Activated naive CD4-positive, alpha-beta T cell treated with Interleukin-2 at 50 U/mL for 16 hours (primary cell): ENCODE results near the gene NOC4L.
"Not testable (repeated sequence)": the region's sequence is repeated elsewhere in the genome, so short reads cannot be mapped to it uniquely, and the experiment has no call there.

Experiments used
- DNase-seq: peaks from one replicate; pipeline ENCODE4 v3.0.0-alpha.2; 2020

NOC4L gene

DNA sequence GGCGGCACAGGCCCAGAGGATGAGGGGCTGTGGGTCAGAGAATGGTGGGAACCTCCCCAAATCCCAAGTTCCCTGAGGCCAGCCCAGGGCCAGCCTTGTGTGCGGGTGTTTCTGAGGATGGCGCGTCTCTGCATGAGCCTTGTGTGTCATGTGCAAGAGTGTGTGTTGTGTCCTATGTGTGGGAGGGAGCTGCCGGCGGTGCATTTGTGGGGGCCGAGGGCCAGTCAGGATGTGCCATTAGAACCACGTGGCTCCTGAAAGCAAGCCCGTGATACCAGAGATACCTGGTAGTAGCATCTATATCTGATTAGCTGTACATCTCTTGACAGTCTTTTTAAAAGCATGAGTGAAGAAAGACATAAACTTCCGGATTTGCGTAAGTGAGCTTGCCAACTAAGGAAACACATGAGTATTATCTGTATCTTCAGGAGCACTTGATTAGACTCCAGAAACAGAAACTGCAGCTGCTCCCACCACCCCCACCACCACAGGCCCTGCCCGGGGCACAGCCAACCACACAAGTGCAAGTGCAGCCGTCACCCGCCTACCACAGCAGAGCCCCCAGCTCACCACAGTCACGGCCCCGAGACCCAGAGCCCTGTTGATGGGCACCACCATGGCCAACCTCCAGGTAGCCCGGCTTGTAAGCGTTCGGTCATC is 19.4 kb upstream of the NOC4L start:
- DNase-seq, result no peak

DNA sequence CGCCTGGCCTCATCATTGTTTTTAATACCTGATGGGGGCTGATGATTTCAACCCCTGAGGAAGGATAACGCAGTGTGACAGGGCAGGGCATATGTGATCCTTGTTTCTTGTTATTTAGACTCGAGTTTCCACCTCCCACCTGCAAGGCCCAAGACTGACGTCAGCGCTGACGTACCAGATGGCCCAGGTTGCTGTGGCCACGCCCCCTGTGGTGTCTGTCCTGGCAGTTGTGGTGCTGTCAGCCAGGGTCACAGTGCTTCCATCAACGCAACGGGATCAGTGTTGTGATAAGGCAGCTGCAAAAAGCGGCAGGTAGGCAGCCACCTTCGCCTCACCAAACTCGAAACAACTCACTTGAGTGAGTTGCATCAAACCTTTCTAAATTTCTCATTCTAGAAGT is 18.5 kb upstream of the NOC4L start:
- no peak for DNase-seq

DNA sequence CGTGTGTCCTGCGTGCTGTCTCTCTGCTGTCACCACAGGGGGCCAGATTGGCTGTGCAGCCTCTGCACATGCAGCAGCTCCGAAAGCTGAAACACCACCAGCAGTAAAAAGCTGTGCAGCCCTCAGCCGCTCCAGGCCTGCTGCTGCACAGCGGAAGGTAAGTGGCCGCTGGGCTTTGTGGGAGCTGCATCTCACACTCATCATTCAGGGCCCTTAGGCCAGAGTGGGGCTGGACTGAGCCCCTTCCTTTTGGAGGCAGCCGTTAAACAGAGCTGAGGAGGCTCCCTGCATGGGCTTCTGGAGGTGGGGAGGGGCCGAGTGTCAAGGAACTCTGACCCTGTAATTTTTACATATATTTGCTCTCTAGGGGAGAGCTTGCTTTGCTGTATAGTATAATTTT is 17.2 kb upstream of the NOC4L start:
- no peak for DNase-seq

DNA sequence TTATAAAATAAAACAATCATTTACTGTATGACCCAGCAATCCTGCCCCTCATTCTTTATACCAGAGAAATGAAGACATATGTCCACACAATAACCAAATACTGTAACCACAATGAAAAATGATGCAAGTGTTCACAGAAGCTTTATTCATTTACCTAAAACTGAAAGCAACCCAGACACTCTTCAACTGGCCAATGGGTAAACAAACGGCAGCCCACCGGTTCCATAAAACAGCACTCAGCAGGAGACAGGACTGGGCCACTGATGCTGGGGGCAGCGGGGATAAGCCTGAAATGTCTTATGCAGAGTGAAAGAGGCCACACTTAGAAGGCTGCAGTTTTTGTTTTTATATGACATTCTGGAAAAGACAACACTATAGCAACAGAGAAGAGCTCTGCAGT is 15.2 kb upstream of the NOC4L start:
- no peak for DNase-seq

DNA sequence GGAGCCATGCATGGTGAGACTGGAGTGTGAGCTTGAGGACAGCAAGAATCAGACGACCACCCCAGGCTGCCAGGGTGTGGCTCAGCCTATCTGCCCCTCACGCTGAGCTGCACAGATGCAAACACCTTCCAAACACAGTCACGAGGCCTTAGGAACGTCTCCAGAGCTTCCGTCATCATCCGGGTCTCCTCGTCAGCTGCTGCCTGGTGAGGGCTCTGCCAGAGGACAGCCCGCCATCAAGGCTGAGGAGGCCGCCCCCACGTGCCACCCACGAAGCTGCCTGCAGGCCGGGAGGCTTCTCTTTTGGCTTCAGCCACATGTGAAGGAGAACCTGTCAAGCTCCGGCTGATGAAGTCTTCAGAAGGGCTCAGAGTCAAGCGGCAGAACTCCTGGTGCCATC is 13.6 kb upstream of the NOC4L start:
- DNase-seq, result no peak

DNA sequence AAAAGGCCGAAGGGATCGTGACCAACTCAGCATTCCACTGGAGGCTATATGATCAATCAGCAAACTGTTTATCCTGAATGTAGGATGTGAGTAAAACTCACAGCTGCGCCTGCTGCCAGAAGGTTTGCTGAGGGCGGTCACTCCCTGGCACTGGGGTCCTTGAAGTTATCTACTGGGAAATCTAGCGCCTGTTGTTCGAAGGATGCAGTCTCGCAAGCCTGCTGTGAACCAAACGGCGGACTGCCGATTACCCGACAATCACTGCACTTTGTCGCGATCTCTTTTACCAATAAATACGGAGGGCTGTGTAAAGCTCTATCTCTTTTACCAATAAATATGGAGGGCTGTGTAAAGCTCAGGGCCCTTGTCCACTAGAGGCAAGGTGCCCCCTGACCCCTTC is 13.0 kb upstream of the NOC4L start:
- DNase-seq, result no peak

DNA sequence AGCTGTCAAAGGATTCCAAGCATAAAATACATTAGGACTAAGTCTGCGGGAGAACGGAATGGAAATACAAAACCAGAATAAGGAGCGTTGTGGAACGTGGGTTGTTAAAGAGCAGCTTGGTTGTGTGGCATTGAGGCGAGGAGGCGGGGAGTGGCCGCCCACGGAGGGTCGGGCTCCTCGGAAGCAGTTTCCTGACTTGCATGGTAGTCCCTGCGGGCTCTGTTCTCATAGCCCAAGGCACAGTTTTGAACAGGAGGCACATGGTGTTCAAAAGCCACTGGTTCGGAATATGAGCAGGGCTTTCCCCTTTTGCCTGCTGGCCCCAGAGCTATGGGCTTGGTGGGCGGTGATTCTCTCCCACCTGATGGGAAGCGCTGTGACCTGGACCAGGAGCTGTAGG is 12.3 kb upstream of the NOC4L start:
- no peak for DNase-seq

DNA sequence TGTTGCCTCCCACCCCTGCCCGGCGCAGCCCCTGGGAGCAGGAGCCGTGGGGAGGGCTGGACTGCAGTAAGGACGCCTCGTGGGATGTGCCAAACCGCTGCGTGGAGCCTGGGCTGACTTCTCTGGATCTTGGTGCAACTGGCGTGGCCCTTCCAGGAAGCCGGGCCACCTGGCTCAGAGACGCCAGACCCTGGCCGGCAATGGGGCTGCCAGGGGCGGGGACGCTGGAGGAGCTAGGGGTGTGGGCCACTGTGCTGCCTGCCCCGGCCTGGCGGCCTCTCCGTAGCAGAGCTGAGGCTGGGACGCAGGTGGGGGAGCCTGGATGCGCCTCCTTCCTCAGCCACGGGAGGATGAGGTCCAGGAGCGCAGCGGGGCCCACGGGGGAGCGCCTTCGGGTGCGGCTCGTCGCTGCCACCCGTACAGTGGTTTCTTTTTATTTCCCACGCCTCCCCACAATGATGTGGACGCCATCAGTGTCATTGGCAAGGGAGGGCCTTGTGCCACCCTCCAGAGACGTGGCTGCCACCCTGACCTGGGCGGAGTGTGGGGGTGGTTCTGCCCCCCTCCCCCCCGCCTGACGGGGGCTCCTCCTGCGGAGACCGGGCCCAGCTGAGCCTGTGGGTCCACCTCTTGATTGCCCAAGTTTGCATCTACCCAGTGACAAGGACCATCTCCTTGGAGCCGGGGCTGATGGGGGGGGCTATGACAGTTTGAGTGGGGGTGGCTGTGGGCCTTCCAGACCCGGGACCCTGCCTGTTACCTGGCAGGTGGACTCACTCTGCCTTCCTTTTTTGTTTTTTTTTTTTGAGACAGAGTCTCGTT is 11.4 kb upstream of the NOC4L start:
- no peak for DNase-seq

DNA sequence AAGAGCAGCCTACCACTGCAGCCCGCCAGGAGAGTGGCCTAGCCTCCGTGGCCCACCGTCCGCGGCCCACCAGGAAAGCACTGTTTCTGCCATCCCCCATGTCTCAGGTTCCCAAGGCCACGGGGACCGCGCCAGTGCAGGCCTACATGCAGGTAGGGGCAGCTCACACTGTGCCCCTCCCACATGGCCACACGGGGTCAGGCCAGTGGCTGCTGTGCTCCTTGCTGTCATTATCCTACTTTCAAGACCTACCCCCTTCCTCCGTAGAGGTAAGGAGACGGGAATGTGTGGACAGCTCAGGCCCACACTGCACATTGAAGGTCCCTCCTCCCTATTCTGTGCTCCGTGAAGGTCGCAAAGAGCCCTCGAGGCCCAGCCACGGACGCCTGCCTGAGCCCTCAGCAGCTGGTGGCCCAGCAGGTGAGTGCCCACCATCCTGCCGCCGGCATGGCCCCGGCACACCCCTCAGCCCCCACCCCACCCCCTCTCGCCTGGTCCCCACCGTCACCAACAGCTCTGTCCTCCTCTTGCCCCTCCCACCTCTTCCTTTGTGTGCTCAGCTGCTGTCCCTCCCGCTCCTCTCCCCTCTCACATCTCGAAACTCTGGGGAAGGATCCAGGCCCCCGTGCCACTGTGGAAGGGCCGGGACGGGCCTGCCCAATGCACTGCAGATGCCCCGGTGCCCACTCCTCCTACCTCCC is 10.2 kb upstream of the NOC4L start:
- no peak for DNase-seq

DNA sequence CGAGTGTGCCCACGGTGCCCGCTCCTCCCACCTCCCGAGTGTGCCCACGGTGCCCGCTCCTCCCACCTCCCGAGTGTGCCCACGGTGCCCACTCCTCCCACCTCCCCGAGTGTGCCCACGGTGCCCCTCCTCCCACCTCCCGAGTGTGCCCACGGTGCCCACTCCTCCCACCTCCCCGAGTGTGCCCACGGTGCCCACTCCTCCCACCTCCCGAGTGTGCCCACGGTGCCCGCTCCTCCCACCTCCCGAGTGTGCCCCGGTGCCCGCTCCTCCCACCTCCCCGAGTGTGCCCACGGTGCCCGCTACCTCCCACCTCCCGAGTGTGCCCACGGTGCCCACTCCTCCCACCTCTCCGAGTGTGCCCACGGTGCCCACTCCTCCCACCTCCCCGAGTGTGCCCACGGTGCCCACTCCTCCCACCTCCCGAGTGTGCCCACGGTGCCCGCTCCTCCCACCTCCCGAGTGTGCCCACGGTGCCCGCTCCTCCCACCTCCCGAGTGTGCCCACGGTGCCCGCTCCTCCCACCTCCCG is 9.5 kb upstream of the NOC4L start:
- DNase-seq, result not testable (repeated sequence)

DNA sequence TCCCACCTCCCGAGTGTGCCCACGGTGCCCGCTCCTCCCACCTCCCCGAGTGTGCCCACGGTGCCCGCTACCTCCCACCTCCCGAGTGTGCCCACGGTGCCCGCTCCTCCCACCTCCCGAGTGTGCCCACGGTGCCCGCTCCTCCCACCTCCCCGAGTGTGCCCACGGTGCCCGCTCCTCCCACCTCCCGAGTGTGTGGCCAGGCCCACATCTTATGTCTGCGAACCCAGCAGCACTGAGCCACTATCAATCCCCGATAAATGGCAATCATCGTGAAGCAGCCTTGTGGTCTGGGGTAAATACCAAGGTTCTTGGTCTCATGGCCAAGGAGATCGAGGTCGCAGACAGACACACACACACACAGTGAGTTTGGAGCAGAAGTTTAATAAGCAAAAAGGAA is 8.0 kb upstream of the NOC4L start:
- not testable (repeated sequence) for DNase-seq

DNA sequence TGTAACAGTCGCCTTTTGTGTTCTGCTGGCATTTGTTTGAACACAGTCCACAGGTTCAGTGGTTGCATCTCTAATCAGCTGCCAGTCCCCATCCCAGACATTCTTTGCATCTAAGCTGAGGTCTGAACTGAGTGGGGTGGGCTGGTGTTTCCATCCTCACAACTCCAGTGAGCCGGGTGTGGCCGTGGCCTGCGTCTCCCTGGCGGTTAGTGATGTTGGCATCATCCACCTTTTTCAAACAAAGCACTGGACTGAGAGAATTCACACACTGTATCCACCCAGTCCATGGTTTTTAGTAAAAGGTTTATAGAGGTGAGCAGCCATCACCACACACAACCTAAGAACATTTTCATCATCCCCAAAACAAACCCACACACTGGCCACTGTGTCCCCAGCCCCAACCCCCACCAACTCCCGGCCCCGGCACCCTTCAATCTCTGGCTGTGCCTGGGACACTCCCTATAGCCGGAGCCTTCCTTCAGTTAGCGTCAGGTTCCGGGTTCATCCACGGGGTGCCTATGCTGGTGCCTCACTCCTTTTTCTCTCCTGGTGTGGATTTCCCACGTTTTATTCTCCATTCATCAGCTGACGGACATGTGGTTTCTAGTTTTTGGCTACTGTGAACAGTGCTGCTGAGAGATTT is 6.7 kb upstream of the NOC4L start:
- DNase-seq, result no peak

DNA sequence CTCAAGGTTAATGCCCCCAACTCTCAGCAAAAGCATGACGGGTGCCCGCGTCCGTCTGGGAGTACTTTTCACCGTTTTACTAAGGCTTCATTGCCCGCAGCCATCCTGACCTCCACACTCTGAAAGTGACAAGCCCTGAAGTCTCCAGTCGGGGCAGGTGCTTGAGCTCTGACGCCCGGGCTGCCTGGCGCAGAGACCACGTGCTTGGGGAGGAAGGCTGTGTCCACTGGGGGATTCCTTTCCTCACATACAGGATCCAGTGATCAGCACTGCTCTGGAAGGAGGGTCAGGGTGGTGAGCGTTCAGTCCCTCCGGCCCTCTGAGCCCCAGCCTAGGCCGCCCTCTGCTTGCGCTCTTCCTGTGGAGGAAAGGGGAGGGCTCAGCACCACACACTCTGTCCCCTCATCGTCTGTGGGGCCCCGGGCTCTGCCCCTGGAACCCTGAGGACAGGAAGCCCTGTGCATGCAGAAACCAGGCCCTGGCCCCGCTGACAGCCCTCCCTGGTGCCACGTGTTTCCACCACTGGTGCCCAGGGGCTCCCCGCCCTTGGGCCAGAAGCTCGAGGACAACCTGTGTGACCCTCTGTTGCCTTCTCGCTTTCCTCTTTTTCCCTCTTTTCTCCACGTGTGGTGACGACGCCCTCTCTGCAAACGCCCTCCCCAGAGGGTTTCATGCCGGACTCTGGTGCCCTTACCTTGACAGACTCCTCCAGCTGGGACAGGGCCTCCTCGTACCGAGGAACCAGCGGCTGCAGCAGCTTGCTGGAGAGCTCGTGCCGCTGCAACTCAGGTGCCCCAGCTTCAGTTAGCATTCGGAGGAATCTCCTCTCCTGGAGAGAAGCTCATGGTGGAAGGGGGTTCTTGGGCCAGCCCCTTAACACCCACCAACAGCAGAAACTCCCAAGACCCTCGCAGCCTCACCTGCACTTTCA is 5.1 kb upstream of the NOC4L start:
- DNase-seq, result no peak

DNA sequence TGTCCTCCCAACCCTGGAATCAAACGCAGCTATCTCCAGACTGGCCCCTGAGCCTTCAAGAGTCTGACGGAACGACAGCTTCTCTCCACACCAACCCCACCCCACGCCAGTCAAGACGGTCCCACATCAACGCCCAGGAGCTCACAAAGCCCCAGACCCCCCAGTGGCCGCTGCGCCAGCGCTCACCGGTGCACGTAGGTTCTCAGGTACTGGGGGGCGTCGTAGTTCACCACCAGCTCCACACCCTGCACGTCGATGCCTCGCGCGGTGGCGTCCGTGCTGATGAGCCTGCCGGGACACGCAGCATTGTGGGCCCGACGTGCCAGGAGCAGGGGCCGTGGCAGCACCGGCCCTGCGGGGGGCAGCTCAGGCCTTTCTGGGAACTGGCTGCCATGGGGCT is 4.3 kb upstream of the NOC4L start:
- no peak for DNase-seq

DNA sequence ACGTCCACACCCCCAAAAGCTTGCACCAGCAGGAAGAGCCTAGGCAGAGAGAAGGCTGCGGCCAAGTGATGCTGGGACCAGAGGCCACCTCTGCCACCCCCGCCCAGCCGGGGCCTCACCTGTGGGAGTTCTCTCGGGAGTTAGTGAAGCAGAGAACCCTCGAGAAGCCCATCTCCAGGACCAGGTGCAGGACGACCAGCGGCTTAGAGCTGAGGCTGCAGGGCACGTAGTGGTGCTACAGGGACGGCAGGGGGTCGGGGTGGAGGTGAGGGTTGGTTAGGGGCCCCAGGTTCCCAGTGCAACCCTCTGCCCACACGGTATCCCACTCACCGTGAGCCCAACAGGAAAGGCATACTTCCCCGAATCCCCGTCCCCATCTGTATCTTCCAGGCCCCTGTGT is 3.8 kb upstream of the NOC4L start:
- no peak for DNase-seq

DNA sequence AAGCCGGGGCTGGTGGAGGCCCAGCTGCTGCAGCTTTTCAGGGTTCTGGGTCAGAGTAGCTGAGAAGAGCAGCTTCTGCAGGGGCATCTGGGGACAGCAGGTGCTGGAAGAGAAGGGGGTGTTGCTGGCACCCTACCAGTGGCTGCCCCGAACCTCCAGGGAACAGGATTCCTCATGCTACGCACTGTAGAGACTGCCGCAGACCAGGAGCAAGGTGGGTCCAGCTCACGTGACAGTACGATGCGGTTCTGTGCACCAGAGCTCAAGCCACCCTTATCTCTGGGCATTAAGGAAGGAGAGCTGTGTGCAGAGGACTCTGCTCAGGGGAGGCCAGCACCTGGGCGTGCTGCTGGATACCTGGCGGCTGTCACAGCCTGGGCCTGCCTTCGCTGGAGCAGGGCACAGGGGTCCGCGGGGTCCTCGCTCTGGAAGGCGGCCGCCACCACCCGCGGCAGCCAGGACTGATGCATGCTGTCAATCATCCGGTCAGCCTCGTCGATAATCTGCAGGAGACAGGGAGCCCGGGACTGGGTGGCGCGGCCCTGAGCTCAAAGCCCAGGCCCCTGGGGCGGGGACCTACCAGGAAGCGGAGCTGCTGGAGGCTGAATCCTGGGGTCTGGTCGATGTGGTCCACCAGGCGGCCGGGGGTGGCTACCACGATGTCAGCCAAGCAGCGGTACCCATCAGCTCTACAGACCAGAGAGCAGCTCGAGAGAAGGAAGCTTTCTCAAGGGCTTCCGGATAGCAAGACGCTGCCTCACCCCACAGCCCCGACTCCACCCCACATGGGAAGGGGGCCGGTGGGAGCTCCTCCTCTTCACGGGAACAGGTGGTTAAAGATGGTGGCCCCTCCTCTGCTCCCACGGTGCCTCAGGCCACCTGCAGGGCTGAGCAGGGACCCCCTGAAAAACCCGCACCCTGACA is 3.1 kb upstream of the NOC4L start:
- no peak for DNase-seq

DNA sequence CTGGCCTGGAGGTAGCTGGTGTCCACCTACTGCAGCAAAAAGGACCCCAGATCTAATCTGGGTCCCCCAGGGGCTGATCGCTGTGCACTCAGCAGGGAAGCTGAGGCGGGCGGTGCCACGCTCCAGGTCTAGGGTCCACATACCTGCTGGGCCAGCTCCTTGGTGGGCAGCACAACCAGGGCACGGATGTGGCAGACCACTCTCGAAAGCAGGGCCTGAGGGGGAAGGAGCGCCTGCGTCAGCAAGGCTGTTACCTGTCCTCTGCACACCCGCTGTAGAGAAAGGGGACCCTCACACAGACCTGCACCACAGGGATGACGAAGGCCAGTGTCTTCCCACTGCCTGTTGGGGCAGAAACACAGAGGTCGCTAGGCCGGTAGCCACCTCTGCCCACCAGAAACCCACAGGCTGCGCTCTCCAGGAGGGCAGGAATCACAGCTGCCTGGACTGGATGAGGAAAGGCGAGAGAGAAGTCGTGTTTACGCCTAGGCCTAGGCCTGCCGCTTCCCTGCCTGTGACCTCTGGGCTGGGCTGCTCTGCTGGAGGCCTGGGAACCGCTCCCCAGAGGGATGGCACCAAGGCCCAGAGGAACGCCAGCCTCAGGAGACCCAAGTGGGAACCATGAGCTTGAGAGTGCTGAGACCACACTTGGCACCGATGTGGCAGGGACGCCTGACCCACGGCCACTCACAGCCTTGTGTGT is 2.1 kb upstream of the NOC4L start:
- no peak for DNase-seq

DNA sequence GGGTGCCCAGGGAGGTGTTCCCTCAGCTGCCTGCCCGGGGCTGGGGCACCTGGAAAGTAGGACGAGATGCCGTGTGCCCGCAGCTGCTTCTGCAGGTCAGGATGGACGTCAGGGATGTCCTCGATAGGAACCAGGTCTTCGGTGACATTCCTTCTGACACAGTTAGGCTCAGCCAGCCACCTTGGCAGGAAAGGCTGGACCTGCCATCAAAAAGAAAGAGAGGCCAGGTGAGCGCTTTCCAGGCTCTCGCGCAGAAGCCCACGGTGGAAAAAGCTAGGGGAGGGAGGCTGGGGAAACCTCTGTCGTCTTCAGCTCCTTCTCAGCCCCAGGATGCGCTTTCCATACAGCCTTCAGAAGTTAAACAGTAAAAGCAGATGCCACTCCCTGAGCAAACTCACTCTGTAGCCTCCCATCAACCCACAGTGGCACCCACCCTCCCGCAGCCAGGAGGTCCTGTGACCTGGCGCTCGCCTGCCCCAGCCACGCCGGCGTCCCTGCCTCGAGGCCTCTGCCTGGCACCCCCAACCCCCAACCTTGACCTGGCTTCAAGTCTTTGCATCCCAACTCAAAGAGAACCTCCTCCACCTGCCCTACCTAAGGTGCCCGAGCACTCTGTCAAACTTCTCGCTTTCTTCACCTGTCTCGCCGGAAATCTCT is 1.4 kb upstream of the NOC4L start:
- DNase-seq, result no peak

DNA sequence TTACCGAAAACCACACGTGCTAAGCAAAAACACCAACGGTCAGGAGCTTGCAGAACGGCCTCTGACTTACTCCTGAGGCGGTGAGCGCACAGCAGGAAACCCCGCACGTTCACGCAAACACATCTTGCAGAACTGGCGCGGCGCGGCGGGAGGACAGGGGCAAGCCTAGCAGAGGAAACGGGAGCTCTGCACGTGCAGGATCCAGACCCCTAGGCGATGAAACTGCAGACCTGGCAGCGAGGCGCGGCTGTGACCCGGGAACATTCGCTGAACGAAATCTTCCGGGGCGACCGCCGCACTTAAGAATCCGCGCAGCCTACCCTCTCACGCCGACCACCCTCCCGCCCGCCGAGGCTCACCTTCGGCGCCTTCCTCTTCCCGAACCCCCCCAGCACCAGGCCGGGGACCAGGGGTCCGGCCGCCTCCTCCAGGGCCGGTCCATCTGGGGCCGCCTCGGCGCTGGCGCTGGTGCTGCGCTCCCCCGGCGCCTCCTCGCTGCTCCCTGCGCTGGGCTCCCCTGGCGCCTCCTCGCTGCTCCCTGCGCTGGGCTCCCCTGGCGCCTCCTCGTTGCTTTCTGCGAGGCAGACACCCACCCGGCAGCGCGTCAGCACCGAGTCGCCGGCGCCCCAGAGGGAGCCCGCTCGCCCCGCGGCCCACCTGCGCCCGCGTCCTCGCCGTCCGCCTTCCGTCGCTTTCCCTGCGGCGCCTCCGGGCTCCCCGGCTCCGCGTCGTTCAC is 753 bp upstream of the NOC4L start:
- DNase-seq, result peak; percentile 43
